ENCODE measurements around the gene IQCE.

GRCh38 chr7:2519119-2519930 is 39.5 kb upstream of the IQCE start, which contains the start of gene LFNG:
- TF ChIP-seq, protein P1, sequence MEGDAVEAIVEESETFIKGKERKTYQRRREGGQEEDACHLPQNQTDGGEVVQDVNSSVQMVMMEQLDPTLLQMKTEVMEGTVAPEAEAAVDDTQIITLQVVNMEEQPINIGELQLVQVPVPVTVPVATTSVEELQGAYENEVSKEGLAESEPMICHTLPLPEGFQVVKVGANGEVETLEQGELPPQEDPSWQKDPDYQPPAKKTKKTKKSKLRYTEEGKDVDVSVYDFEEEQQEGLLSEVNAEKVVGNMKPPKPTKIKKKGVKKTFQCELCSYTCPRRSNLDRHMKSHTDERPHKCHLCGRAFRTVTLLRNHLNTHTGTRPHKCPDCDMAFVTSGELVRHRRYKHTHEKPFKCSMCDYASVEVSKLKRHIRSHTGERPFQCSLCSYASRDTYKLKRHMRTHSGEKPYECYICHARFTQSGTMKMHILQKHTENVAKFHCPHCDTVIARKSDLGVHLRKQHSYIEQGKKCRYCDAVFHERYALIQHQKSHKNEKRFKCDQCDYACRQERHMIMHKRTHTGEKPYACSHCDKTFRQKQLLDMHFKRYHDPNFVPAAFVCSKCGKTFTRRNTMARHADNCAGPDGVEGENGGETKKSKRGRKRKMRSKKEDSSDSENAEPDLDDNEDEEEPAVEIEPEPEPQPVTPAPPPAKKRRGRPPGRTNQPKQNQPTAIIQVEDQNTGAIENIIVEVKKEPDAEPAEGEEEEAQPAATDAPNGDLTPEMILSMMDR (IDR thresholded peaks at IDR 0.05; ENCODE audit: low read length): no peak
- no peak for TF ChIP-seq EZH2 (optimal IDR thresholded peaks at IDR 0.05; ENCODE audit: low read depth, low read length)
- no peak for TF ChIP-seq EZH2phosphoT487 (IDR thresholded peaks at IDR 0.05; ENCODE audit: low read length)

All from MM.1S (cell line).